Esophagus muscularis mucosa (tissue), 4 donors: Measurements from ENCODE around the gene OPN1SW.

Source experiments
- EP300 ChIP-seq: sonication (generic); formaldehyde crosslinking; IDR thresholded peaks from one replicate; pipeline ENCODE4 v1.6.1; 2017; ENCODE audit warnings: antibody characterized with exemption
- POLR2A ChIP-seq: fragments of 450-650 bp; IDR thresholded peaks from one replicate; pipeline ENCODE4 v1.6.1; 2017; ENCODE audit warnings: antibody characterized with exemption, moderate library complexity, mild to moderate bottlenecking, low read depth
- POLR2AphosphoS5 ChIP-seq, 2 donors: sonication (generic); formaldehyde crosslinking; IDR thresholded peaks; one replicate each; pipeline ENCODE4 v1.6.1; 2017; ENCODE audit warnings: antibody characterized with exemption in 2 of 2
- TF ChIP-seq, protein P1 (sequence below), 3 experiments: fragments of 200-600 bp in 2 of 3; fragments of 450-650 bp in 1 of 3; sonication (generic) in 2 of 3; IDR thresholded peaks; one replicate each; pipeline ENCODE4 v1.5.1; 2017 to 2019; ENCODE audit warnings: antibody characterized with exemption in 3 of 3, mild to moderate bottlenecking in 2 of 3, moderate library complexity in 1 of 3

- no peak for TF ChIP-seq EP300
- TF ChIP-seq, protein P1, sequence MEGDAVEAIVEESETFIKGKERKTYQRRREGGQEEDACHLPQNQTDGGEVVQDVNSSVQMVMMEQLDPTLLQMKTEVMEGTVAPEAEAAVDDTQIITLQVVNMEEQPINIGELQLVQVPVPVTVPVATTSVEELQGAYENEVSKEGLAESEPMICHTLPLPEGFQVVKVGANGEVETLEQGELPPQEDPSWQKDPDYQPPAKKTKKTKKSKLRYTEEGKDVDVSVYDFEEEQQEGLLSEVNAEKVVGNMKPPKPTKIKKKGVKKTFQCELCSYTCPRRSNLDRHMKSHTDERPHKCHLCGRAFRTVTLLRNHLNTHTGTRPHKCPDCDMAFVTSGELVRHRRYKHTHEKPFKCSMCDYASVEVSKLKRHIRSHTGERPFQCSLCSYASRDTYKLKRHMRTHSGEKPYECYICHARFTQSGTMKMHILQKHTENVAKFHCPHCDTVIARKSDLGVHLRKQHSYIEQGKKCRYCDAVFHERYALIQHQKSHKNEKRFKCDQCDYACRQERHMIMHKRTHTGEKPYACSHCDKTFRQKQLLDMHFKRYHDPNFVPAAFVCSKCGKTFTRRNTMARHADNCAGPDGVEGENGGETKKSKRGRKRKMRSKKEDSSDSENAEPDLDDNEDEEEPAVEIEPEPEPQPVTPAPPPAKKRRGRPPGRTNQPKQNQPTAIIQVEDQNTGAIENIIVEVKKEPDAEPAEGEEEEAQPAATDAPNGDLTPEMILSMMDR (IDR thresholded peaks at IDR 0.05) = no peak
- TF ChIP-seq POLR2AphosphoS5 (IDR thresholded peaks at IDR 0.05) = no peak
- TF ChIP-seq POLR2A = no peak
Observed at GRCh38 chr7:128778946-128779345, 3.4 kb upstream of the OPN1SW start.
